Adrenal gland (tissue), 19 donors: ENCODE results near the gene GTF2F2. TPM values are rescaled to one million over a fixed set of nuclear protein-coding genes. Genes with fewer than 3 reads are reported as not detected.

Experiments
- DNase-seq, 7 donors: peaks; one replicate each; pipeline ENCODE4 v3.0.0-alpha.2; 2019 to 2020
- H3K27ac ChIP-seq, 5 donors: fragments of 200-600 bp; sonication (generic) in 4 of 5; 1 replicate in 3 of 5; 2 replicates in 2 of 5; pipeline versions ENCODE4 v1.5.1 to v1.8.0; 2016 to 2020; ENCODE audit warnings: mild to moderate bottlenecking in 1 of 5
- H3K27me3 ChIP-seq: fragments of 200-600 bp; 2 replicates; pipeline ENCODE4 v1.8.0; 2021
- H3K36me3 ChIP-seq, 2 donors: fragments of 200-600 bp; replicated peaks in 1 of 2; 1 replicate in 1 of 2; 2 replicates in 1 of 2; pipeline versions ENCODE4 v1.5.1 to v1.8.0; 2018 to 2022
- H3K4me1 ChIP-seq, 2 donors: fragments of 200-600 bp; replicated peaks in 1 of 2; 1 replicate in 1 of 2; 2 replicates in 1 of 2; pipeline versions ENCODE4 v1.5.1 to v1.8.0; 2018 to 2021
- H3K4me3 ChIP-seq, 4 donors: fragments of 200-600 bp; sonication (generic) in 3 of 4; one replicate each; pipeline ENCODE4 v1.5.1; 2016 to 2018
- H3K9me3 ChIP-seq, 3 donors: fragments of 200-600 bp; sonication (generic) in 1 of 3; replicated peaks in 1 of 3; 1 replicate in 2 of 3; 2 replicates in 1 of 3; pipeline versions ENCODE4 v1.5.1 to v1.8.0; 2016 to 2021
- CTCF ChIP-seq, 6 experiments: fragments of 450-650 bp in 4 of 6; fragments of 200-600 bp in 2 of 6; sonication (generic) in 1 of 6; IDR thresholded peaks; 1 replicate in 5 of 6; 2 replicates in 1 of 6; pipeline versions ENCODE4 v1.5.1 to v1.8.0; 2016 to 2021; ENCODE audit warnings: antibody characterized with exemption in 6 of 6, mild to moderate bottlenecking in 2 of 6, moderate library complexity in 1 of 6
- POLR2A ChIP-seq, 2 donors: fragments of 450-650 bp; IDR thresholded peaks; one replicate each; pipeline ENCODE4 v1.6.1; 2017; ENCODE audit warnings: antibody characterized with exemption in 2 of 2, mild to moderate bottlenecking in 2 of 2, moderate library complexity in 1 of 2
- WGBS, 4 donors: extraction: QIAGEN DNeasy Blood & Tissue Kit in 2 of 4; methylation state at CpG; one replicate each; pipeline versions ENCODE4 v1.1.5 to v1.1.7; 2013 to 2017; 5-methylcytosine and 5-hydroxymethylcytosine counted together
- intact Hi-C, 2 donors: fragments of 100-400 bp; cut with DNase I; formaldehyde crosslinking; loops; one replicate each; pipeline versions ENCODE4 v1.14.1 to v1.15.0; 2022 to 2023
- long read RNA-seq, 10 donors: library from polyadenylated mRNA in 3 of 10; unstranded in 2 of 10; stranded (forward) in 1 of 10; transcript quantifications; one replicate each; pipeline ENCODE4 v2.0.0 and lab custom pipeline, GENCODE V29; 2021 to 2026
- polyA plus RNA-seq, 3 donors: library from polyadenylated mRNA; stranded (reverse); fragments of 200-250 nt in 2 of 3; fragments of 350-450 nt in 1 of 3; fragmentation: Illumina TruSeq in 1 of 3; extraction: RNeasy Lipid Tissue Mini Kit (QIAGEN cat#74804) in 1 of 3; gene quantifications; one replicate each; pipeline ENCODE4 v1.2.3, GENCODE V29; 2013 to 2014
- total RNA-seq, 9 donors: library from RNA; depleted of rRNA in 4 of 9; stranded (reverse); fragments of >200 nt in 4 of 9; fragments of 120-200 nt in 1 of 9; fragmentation: NEBNext Ultra II Directional in 1 of 9; extraction: Animal tissue kit (Norgen Biotek cat#: 25700) in 1 of 9; gene quantifications; one replicate each; pipeline versions ENCODE4 v1.1.0 to v1.2.4, GENCODE V29; 2013 to 2023
- donor health status: healthy with polysubstance abuse.
- donor health status: Bipolar disorder and iron deficiency.
- donor health status: DM: yes; HTN: yes; CAD: no.
- donor health status: DM: no; HTN: no; CAD: no.
- donor health status: DM: no; HTN: no; CAD: no.
- donor health status: DM: yes; HTN: yes; CAD: no.

GTF2F2 gene
- 10 to 100 TPM; 11.4 to 34.4 (median 21.9) TPM for total RNA-seq
- polyA plus RNA-seq = 10 to 100 TPM; 23.2 to 30.6 (median 24.1) TPM
- long read RNA-seq, donor 1, transcript GTF2F2-201 (8 exons, 2,239 nt) = major isoform, 12 of 48 reads
- long read RNA-seq, donor 1, partial matches to known transcripts = 36 of 48 reads
- long read RNA-seq, donor 1, other reads (novel, unspliced or antisense) = 0 of 48 reads
- long read RNA-seq, donor 2, transcript GTF2F2-201 (8 exons, 2,239 nt) = major isoform, 6 of 14 reads
- long read RNA-seq, donor 2, partial matches to known transcripts = 8 of 14 reads
- long read RNA-seq, donor 2, other reads (novel, unspliced or antisense) = 0 of 14 reads
- long read RNA-seq, donor 3, transcript GTF2F2-201 (8 exons, 2,239 nt) = major isoform, 6 of 10,935 reads
- long read RNA-seq, donor 3, partial matches to known transcripts = 10,483 of 10,935 reads
- long read RNA-seq, donor 3, other reads (novel, unspliced or antisense) = 446 of 10,935 reads
- long read RNA-seq, donor 4, transcript GTF2F2-201 (8 exons, 2,239 nt) = major isoform, 18 of 36 reads
- long read RNA-seq, donor 4, partial matches to known transcripts = 16 of 36 reads
- long read RNA-seq, donor 4, other reads (novel, unspliced or antisense) = 2 of 36 reads
- long read RNA-seq, donor 5, transcript GTF2F2-201 (8 exons, 2,239 nt) = major isoform, 27 of 31 reads
- long read RNA-seq, donor 5, partial matches to known transcripts = 3 of 31 reads
- long read RNA-seq, donor 5, other reads (novel, unspliced or antisense) = 1 of 31 reads
- long read RNA-seq, donor 6, transcript GTF2F2-201 (8 exons, 2,239 nt) = major isoform, 8 of 19 reads
- long read RNA-seq, donor 6, partial matches to known transcripts = 9 of 19 reads
- long read RNA-seq, donor 6, other reads (novel, unspliced or antisense) = 2 of 19 reads
- long read RNA-seq, donor 7, partial matches to known transcripts = 0 of 4 reads
- long read RNA-seq, donor 7, other reads (novel, unspliced or antisense) = 0 of 4 reads
- long read RNA-seq, donor 8, transcript GTF2F2-201 (8 exons, 2,239 nt) = major isoform, 12 of 26 reads
- long read RNA-seq, donor 8, partial matches to known transcripts = 14 of 26 reads
- long read RNA-seq, donor 8, other reads (novel, unspliced or antisense) = 0 of 26 reads
- long read RNA-seq, donor 9, transcript GTF2F2-201 (8 exons, 2,239 nt) = major isoform, 13 of 13,434 reads
- long read RNA-seq, donor 9, partial matches to known transcripts = 12,834 of 13,434 reads
- long read RNA-seq, donor 9, other reads (novel, unspliced or antisense) = 587 of 13,434 reads
- long read RNA-seq, donor 10, partial matches to known transcripts = 7,164 of 7,509 reads
- long read RNA-seq, donor 10, other reads (novel, unspliced or antisense) = 341 of 7,509 reads

- no peaks in the 10 kb centered on the region for H3K9me3 ChIP-seq
- TF ChIP-seq POLR2A (IDR thresholded peaks at IDR 0.05) (peak; percentile 43 to 81), CTCF (IDR thresholded peaks at IDR 0.05) (no peak)
- WGBS, 4 donors = 0 to 1% (median 1%) methylated on average over 39 to 53 of the region's 53 CpGs
Observed at GRCh38 chr13:45119991-45120864, at the start of gene GTF2F2. GTF2F2 (plus strand) TSS chr13:45120510; CDS start chr13:45120656, 146 bp downstream.

GRCh38 chr13:45073809-45074208 lies 46.5 kb upstream of the GTF2F2 start:
- Histone ChIP-seq H3K9me3 (no peaks in the 10 kb centered on the region), H3K27me3 (no peaks in the 10 kb centered on the region), H3K4me3 (no peak overlapping the region), H3K4me1 (no peaks in the 10 kb centered on the region), H3K27ac (no peak overlapping the region), H3K36me3 (no peaks in the 10 kb centered on the region)
- DNase-seq = no peak
- 72 to 83% (median 77%) methylated on average over 4 of the region's 4 CpGs for whole genome bisulfite sequencing, 4 donors
- intact Hi-C loops = no loop called here
- TF ChIP-seq POLR2A (IDR thresholded peaks at IDR 0.05) (no peak), CTCF (IDR thresholded peaks at IDR 0.05) (no peak)

More at GRCh38 chr13:45119991-45120864, at the start of gene GTF2F2:
- peak; percentile 86 to 96 (median 91) for DNase-seq
- Histone ChIP-seq H3K27me3 (no peaks in the 10 kb centered on the region), H3K36me3 (no peaks in the 10 kb centered on the region), H3K27ac (peak within 1 kb of the TSS; percentile 79 to 91 (median 84)), H3K4me1 (peaks cover 15 to 27% of the 10 kb centered on the region in 2 donors), H3K4me3 (peak within 1 kb of the TSS; percentile 33 to 85 (median 61))
- intact Hi-C loops = no loop called here

- no peak for DNase-seq
- no peak for TF ChIP-seq POLR2A (IDR thresholded peaks at IDR 0.05)
- TF ChIP-seq CTCF (IDR thresholded peaks at IDR 0.05) = no peak
- no peak overlapping the region for H3K4me3 ChIP-seq
- no peaks in the 10 kb centered on the region for H3K4me1 ChIP-seq
- H3K27me3 ChIP-seq = no peaks in the 10 kb centered on the region
- no peaks in the 10 kb centered on the region for H3K36me3 ChIP-seq
- no peaks in the 10 kb centered on the region for H3K9me3 ChIP-seq
- WGBS, 4 donors = 70 to 89% (median 84%) methylated on average over 6 of the region's 6 CpGs
- intact Hi-C loops = no loop called here
- H3K27ac ChIP-seq = no peak overlapping the region
Observed at GRCh38 chr13:45074721-45075120, 45.6 kb upstream of the GTF2F2 start.
